ENCODE results near the gene ADAM12. TPM values are rescaled to one million over a fixed set of nuclear protein-coding genes. Genes with fewer than 3 reads are reported as not detected.
A peak's percentile ranks its signal among the peaks of the same experiment; 100 is the strongest.
"Not testable (repeated sequence)": the region's sequence is repeated elsewhere in the genome, so short reads cannot be mapped to it uniquely, and the experiment has no call there.

ADAM12 gene
- polyA plus RNA-seq, 3 donors: 0.05 TPM; not detected in 2

DNA sequence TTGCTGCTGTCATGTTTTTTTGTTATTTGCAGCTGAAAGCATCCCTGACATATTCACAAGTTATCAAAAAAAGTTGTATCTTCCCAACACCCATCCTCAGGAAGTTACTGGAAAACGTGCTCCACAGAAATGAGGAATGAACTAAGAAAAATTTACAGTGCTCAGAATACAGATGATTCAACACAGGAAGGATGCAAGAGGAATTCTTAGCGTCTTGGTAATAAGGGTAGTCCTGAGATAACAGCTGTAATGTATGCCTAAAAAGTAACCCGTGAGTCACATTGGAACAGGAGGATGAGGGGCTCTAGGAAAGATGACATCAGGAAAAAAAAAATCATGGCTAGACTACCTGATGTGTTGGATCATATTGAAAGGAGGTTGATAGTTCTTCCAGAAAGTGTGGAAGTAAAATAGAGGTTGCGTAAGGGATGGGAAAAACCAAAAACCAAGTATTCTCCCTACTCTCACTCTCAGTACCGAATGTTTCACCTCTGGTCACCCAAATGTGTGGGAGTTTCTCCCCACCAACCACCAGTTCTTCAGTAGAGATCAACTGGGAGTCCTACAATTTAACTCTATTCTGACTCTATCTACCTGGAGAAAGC, 3.9 kb downstream of the ADAM12 start:
- H3K36me3 ChIP-seq (replicated peaks in 1 of 2; ENCODE audit: control insufficient read depth in 1 of 2, insufficient read depth in 2 of 2, low read length in 2 of 2): no peaks in the 10 kb centered on the region
- no peaks in the 10 kb centered on the region for H3K79me2 ChIP-seq (ENCODE audit: insufficient read depth, low read length)
- H3K27me3 ChIP-seq (ENCODE audit: control insufficient read depth in 2 of 2, insufficient read depth in 2 of 2, low read length in 2 of 2): peaks cover 26 to 34% of the 10 kb centered on the region in 2 donors
- H3K4me2 ChIP-seq (replicated peaks; ENCODE audit: extremely low read depth, low read length, poor library complexity, severe bottlenecking): no peak overlapping the region
- intact Hi-C loops (cut with micrococcal nuclease): no loop called here
- Mint-ChIP-seq H3K4me1 (peaks cover 6% of the 10 kb centered on the region), H3K4me3 (no peak overlapping the region), H3K36me3 (no peaks in the 10 kb centered on the region), H3K9me3 (peaks cover 0 to 13% (median 9%) of the 10 kb centered on the region in 7 donors), H3K27ac (no peak overlapping the region), H3K27me3 (ENCODE audit: low read depth in 3 of 3) (peaks cover 33 to 40% (median 36%) of the 10 kb centered on the region in 3 donors)
- TF ChIP-seq, protein P1, sequence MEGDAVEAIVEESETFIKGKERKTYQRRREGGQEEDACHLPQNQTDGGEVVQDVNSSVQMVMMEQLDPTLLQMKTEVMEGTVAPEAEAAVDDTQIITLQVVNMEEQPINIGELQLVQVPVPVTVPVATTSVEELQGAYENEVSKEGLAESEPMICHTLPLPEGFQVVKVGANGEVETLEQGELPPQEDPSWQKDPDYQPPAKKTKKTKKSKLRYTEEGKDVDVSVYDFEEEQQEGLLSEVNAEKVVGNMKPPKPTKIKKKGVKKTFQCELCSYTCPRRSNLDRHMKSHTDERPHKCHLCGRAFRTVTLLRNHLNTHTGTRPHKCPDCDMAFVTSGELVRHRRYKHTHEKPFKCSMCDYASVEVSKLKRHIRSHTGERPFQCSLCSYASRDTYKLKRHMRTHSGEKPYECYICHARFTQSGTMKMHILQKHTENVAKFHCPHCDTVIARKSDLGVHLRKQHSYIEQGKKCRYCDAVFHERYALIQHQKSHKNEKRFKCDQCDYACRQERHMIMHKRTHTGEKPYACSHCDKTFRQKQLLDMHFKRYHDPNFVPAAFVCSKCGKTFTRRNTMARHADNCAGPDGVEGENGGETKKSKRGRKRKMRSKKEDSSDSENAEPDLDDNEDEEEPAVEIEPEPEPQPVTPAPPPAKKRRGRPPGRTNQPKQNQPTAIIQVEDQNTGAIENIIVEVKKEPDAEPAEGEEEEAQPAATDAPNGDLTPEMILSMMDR (IDR thresholded peaks at IDR 0.05): no peak
- no peaks in the 10 kb centered on the region for H4K20me1 ChIP-seq (ENCODE audit: insufficient read depth, low read length)
- H3K4me3 ChIP-seq (replicated peaks in 1 of 3; ENCODE audit: low read depth in 2 of 3, low read length in 3 of 3): no peak overlapping the region
- DNase-seq: no peak
- H3K9me3 ChIP-seq (replicated peaks in 1 of 2; ENCODE audit: control insufficient read depth in 1 of 2, insufficient read depth in 1 of 2, low read length in 2 of 2): peaks cover 0 to 2% of the 10 kb centered on the region in 2 donors
- H3K4me1 ChIP-seq (ENCODE audit: control insufficient read depth in 1 of 2, insufficient read depth in 2 of 2, low read length in 2 of 2): no peaks in the 10 kb centered on the region
- no peak overlapping the region for H2AFZ ChIP-seq (ENCODE audit: insufficient read depth, low read depth, low read length, poor library complexity, severe bottlenecking)
- H3K27ac ChIP-seq (ENCODE audit: low read depth in 1 of 2, low read length in 2 of 2): no peak overlapping the region
- 88% methylated on average over 2 of the region's 5 CpGs for WGBS (ENCODE audit: insufficient coverage)
- no peak overlapping the region for H3K9ac ChIP-seq (ENCODE audit: insufficient read depth, low read length, poor library complexity, severe bottlenecking)

DNA sequence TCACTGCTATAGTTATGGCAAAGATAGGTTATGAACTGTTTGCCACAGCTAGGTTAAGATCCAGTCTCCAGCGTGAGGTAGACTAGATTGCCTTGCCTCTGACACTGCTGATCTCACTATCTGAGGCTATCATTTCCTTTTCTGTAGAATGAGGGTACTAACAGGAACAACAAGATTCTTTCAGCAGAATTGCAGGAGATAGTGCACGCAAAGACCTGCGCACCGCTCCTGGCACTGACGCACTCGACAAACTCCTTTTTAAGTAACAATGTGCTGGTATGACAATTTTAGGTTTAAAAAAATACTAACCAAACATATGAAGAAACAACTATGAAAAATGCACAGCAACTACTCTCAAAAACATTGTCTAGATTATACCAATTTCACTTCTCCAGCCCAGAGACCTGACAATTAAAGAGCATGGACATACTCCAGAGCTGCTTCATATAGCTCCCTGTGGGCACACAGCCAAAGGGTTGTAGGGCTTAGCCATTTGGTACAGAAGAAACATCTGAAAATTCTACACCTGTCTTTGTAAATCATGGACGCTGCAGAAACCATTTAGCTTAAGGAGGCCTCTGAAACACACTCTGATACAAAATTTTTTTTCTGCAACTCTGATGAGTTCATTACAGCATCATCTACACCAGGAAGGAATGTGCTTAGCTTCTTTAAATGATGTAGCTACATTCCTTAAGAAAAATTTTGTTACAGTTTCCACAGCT, 7.8 kb downstream of the ADAM12 start:
- peak overlapping the region in 1 of 7 donors; percentile 15 for H3K27ac Mint-ChIP-seq

DNA sequence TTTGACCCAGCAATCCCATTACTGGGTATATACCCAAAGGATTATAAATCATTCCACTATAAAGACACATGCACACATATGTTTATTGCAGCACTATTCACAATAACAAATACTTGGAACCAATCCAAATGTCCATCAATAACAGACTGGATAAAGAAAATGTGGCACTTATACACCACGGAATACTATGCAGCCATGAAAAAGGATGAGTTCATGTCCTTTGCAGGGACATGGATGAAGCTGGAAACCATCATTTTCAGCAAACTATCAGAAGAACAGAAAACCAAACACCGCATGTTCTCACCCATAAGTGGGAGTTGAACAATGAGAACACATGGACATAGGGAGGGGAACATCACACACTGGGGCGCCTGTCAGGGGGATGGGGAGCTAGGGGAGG, 9.1 kb downstream of the ADAM12 start:
- H3K27ac Mint-ChIP-seq; H3K9me3 Mint-ChIP-seq; H3K4me1 ChIP-seq (ENCODE audit: control insufficient read depth in 1 of 2, insufficient read depth in 2 of 2, low read length in 2 of 2); H3K36me3 Mint-ChIP-seq; H3K4me2 ChIP-seq (replicated peaks; ENCODE audit: extremely low read depth, low read length, poor library complexity, severe bottlenecking); H3K4me3 Mint-ChIP-seq; H4K20me1 ChIP-seq (ENCODE audit: insufficient read depth, low read length); H3K36me3 ChIP-seq (replicated peaks in 1 of 2; ENCODE audit: control insufficient read depth in 1 of 2, insufficient read depth in 2 of 2, low read length in 2 of 2); DNase-seq; H3K9me3 ChIP-seq (replicated peaks in 1 of 2; ENCODE audit: control insufficient read depth in 1 of 2, insufficient read depth in 1 of 2, low read length in 2 of 2); intact Hi-C loops (cut with micrococcal nuclease); H3K79me2 ChIP-seq (ENCODE audit: insufficient read depth, low read length); H3K4me1 Mint-ChIP-seq; H3K27ac ChIP-seq (ENCODE audit: low read depth in 1 of 2, low read length in 2 of 2); H3K27me3 ChIP-seq (ENCODE audit: control insufficient read depth in 2 of 2, insufficient read depth in 2 of 2, low read length in 2 of 2); H3K9ac ChIP-seq (ENCODE audit: insufficient read depth, low read length, poor library complexity, severe bottlenecking); H3K27me3 Mint-ChIP-seq (ENCODE audit: low read depth in 3 of 3); H2AFZ ChIP-seq (ENCODE audit: insufficient read depth, low read depth, low read length, poor library complexity, severe bottlenecking); H3K4me3 ChIP-seq (replicated peaks in 1 of 3; ENCODE audit: low read depth in 2 of 3, low read length in 3 of 3): not testable (repeated sequence)
- 83% methylated on average over 1 of the region's 3 CpGs for WGBS (ENCODE audit: insufficient coverage)

More for the DNA sequence above, 7.8 kb downstream of the ADAM12 start:
- Histone ChIP-seq H3K36me3 (replicated peaks in 1 of 2; ENCODE audit: control insufficient read depth in 1 of 2, insufficient read depth in 2 of 2, low read length in 2 of 2) (no peaks in the 10 kb centered on the region), H3K27ac (ENCODE audit: low read depth in 1 of 2, low read length in 2 of 2) (no peak overlapping the region), H4K20me1 (ENCODE audit: insufficient read depth, low read length) (no peaks in the 10 kb centered on the region), H3K79me2 (ENCODE audit: insufficient read depth, low read length) (no peaks in the 10 kb centered on the region), H3K27me3 (ENCODE audit: control insufficient read depth in 2 of 2, insufficient read depth in 2 of 2, low read length in 2 of 2) (peaks cover 0 to under 1% of the 10 kb centered on the region in 2 donors), H3K9me3 (replicated peaks in 1 of 2; ENCODE audit: control insufficient read depth in 1 of 2, insufficient read depth in 1 of 2, low read length in 2 of 2) (no peaks in the 10 kb centered on the region), H3K9ac (ENCODE audit: insufficient read depth, low read length, poor library complexity, severe bottlenecking) (no peak overlapping the region), H3K4me1 (ENCODE audit: control insufficient read depth in 1 of 2, insufficient read depth in 2 of 2, low read length in 2 of 2) (no peaks in the 10 kb centered on the region), H3K4me2 (replicated peaks; ENCODE audit: extremely low read depth, low read length, poor library complexity, severe bottlenecking) (no peak overlapping the region), H2AFZ (ENCODE audit: insufficient read depth, low read depth, low read length, poor library complexity, severe bottlenecking) (no peak overlapping the region), H3K4me3 (replicated peaks in 1 of 3; ENCODE audit: low read depth in 2 of 3, low read length in 3 of 3) (no peak overlapping the region)
- Mint-ChIP-seq H3K36me3 (no peaks in the 10 kb centered on the region), H3K27me3 (ENCODE audit: low read depth in 3 of 3) (peaks cover 4 to 8% (median 6%) of the 10 kb centered on the region in 3 donors), H3K9me3 (peaks cover 0 to 6% (median 5%) of the 10 kb centered on the region in 7 donors), H3K4me3 (no peak overlapping the region), H3K4me1 (no peaks in the 10 kb centered on the region)
- TF ChIP-seq, protein P1 (IDR thresholded peaks at IDR 0.05): no peak
- WGBS (ENCODE audit: insufficient coverage): no CpG with 5 or more reads among the region's 7 CpGs
- no peak for DNase-seq
- intact Hi-C loops (cut with micrococcal nuclease): no loop called here
